SJSA1 (cell line): Measurements from ENCODE around the gene STMN3. TPM values are rescaled to one million over a fixed set of nuclear protein-coding genes. Genes with fewer than 3 reads are reported as not detected.

Source experiments
- DNase-seq, 2 experiments: peaks; one replicate each; pipeline ENCODE4 v3.0.0-alpha.2; 2015 to 2020; ENCODE audit warnings: low spot score in 2 of 2, low read depth in 1 of 2
- H3K27ac ChIP-seq: fragments of 250-450 bp; sonication (Bioruptor Pico); 2 replicates; pipeline ENCODE4 v1.5.1; 2020; ENCODE audit warnings: mild to moderate bottlenecking, moderate library complexity
- H3K27me3 ChIP-seq: fragments of 250-450 bp; sonication (Bioruptor Pico); replicated peaks from 2 replicates; pipeline ENCODE4 v1.5.1; 2020; ENCODE audit warnings: mild to moderate bottlenecking, moderate library complexity
- H3K36me3 ChIP-seq: fragments of 250-450 bp; sonication (Bioruptor Pico); 2 replicates; pipeline ENCODE4 v1.5.1; 2020; ENCODE audit warnings: mild to moderate bottlenecking
- H3K4me1 ChIP-seq: fragments of 250-450 bp; sonication (Bioruptor Pico); replicated peaks from 2 replicates; pipeline ENCODE4 v1.6.1; 2021; ENCODE audit warnings: mild to moderate bottlenecking
- H3K4me3 ChIP-seq: fragments of 250-450 bp; sonication (Bioruptor Pico); 2 replicates; pipeline ENCODE4 v1.5.1; 2020; ENCODE audit warnings: mild to moderate bottlenecking
- H3K9me3 ChIP-seq: fragments of 250-450 bp; sonication (Bioruptor Pico); replicated peaks from 2 replicates; pipeline ENCODE4 v1.5.1; 2020; ENCODE audit warnings: mild to moderate bottlenecking
- total RNA-seq: library from RNA; depleted of rRNA; stranded (reverse); fragments of >200 nt; shearing (Covaris generic); gene quantifications from 2 replicates; pipeline ENCODE4 v1.2.3, GENCODE V29; 2014; rRNA removed

The STMN3 gene
- total RNA-seq, result 1.3 and 4.6 TPM in 2 replicates

- Histone ChIP-seq H3K9me3 (no peaks in the 10 kb centered on the region), H3K27ac (no peak within 1 kb of the TSS), H3K4me3 (peak within 1 kb of the TSS; percentile 29), H3K36me3 (no peaks in the 10 kb centered on the region), H3K4me1 (peaks cover 21% of the 10 kb centered on the region), H3K27me3 (peaks cover 35% of the 10 kb centered on the region)
- peak; percentile 29 to 74 for DNase-seq
Measured at GRCh38 chr20:63653041-63653973, at the start of gene STMN3. Gene STMN3 (minus strand): TSS chr20:63653424. CDS start chr20:63653345, 79 bp downstream.

DNA sequence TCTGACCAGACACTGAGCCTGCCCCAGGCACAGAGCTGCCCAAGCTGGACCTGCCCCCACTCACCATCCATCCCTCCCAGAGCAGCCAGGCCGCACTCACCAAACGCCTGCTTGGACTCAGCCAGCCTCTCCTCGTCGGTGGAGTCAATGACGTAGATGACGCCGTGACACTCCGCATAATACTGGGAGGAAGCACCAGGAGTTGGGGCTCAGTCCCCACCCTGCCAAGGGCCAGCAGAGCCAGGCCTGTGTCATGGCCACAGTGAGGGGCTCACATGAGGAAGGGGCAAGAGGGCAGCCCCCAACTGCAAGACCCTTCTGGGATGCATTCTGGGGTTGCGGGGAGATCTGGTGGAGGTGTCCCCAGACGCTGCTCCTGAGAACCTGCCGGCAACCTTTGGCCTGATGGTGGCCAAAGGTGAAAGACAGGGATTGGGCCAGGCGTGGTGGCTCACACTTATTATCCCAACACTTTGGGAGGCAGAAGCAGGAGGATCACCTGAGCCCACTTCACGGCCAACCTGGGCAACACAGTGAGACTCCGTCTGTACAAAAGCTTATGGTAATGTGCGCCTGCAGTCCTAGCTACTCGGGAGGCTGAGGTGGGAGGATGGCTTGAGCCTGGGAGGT lies 48.9 kb upstream of the STMN3 start:
- no peak for DNase-seq
- peaks cover 74% of the 10 kb centered on the region for H3K36me3 ChIP-seq
- no peak overlapping the region for H3K27ac ChIP-seq
- H3K4me3 ChIP-seq, result no peak overlapping the region
- no peaks in the 10 kb centered on the region for H3K9me3 ChIP-seq
- no peaks in the 10 kb centered on the region for H3K27me3 ChIP-seq
- peaks cover 35% of the 10 kb centered on the region for H3K4me1 ChIP-seq

DNA sequence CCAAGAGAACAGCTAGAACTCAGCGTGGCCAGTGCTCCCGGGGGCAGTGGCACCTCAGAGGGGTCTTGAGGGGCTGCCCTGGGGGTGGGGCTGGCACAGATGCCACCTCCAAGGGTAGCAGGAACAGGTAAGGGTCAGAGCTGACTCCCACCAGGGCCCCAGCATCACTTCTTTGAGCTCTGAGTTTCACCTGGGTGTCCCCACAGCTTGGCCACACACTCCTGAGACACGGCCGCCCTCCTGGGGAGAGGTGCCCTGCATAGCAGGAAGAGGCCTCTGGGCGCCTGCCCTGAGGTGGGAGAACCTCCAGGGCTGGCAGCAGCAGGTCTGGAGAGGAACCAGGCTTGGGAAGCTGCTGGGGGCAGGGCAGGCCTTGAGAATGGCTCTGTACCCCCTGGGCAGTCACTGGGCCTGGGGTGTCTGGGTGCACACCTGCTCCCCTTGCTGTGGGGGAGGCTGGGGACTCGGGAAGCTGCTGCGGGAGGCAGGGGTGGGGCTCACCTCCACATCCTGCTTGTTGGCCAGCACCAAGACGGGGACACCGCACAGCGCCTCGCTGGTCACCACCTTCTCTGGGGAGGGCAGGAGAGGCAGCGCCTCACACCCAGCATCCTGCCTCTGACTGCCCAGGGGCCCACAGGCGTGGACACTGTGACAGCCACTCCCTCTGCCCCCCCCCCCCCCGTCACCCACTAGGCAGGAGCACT lies 48.3 kb upstream of the STMN3 start:
- H3K27ac ChIP-seq, result no peak overlapping the region
- peaks cover 74% of the 10 kb centered on the region for H3K36me3 ChIP-seq
- no peaks in the 10 kb centered on the region for H3K9me3 ChIP-seq

DNA sequence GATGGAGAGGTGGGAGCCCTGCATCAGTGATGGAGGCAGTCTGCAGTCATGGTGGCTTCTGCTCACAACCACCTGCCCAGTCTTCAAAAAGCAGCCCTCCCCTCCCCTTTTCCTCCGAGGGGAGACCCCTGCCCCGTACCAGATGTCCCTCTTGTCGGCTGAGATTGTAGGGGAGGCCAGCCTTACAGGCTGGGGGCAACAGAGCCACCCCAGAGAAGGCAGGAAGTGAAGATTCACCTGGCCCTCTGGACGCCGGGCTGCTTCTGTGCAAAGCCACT lies 47.8 kb upstream of the STMN3 start:
- H3K9me3 ChIP-seq, result no peaks in the 10 kb centered on the region
- DNase-seq, result no peak

More for the DNA sequence above, 48.3 kb upstream of the STMN3 start:
- Histone ChIP-seq H3K4me1 (peaks cover 30% of the 10 kb centered on the region), H3K4me3 (no peak overlapping the region), H3K27me3 (no peaks in the 10 kb centered on the region)
- no peak for DNase-seq

GRCh38 chr20:63700199-63701050 lies 47.2 kb upstream of the STMN3 start:
- Histone ChIP-seq H3K9me3 (no peaks in the 10 kb centered on the region), H3K36me3 (peaks cover 72% of the 10 kb centered on the region), H3K27ac (peak overlapping the region; percentile 92; the same call in 1 of the 2 replicates), H3K4me1 (peaks cover 27% of the 10 kb centered on the region), H3K27me3 (no peaks in the 10 kb centered on the region), H3K4me3 (no peak overlapping the region)
- DNase-seq, result no peak

More for the DNA sequence above, 47.8 kb upstream of the STMN3 start:
- Histone ChIP-seq H3K27me3 (no peaks in the 10 kb centered on the region), H3K4me3 (no peak overlapping the region), H3K4me1 (peaks cover 27% of the 10 kb centered on the region), H3K36me3 (peaks cover 72% of the 10 kb centered on the region), H3K27ac (no peak overlapping the region)

DNA sequence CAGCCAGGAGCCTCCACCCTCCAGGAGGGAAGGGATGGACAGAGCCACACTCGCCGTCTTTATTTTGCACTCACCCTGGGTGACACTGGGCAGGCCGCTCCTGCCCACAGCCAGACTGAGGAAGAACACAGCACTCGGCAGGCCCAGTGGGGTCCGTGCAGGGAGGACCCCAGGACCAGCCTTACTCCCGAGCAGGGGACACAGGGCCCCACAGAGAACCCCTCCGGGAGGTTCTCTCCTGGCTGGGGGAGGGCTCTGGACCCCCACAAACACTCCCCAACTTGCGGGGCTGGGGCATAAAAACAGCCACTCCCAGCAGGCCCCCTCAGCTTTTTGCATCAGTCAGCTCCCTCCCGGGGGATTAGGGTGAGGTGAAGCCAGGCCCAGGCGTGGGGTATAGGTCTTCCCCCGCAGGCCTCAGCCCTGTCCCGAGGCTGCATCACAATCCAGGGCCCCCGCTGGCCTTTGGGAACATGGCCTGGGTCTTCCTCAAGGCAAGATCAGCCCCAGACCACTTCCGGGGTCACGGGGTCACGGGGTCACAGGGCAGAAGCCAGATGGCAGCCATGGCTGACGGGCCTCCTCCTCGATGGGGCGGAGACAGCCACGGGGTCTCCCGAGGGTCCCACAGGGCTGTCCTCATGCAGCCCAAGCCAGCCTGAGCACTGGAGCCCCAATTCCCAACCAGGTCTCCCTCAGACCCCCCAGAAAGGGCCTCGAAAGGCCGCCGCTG lies 46.4 kb upstream of the STMN3 start:
- peak overlapping the region; percentile 92 for H3K27ac ChIP-seq
- no peak overlapping the region for H3K4me3 ChIP-seq
- peaks cover 70% of the 10 kb centered on the region for H3K36me3 ChIP-seq
- no peaks in the 10 kb centered on the region for H3K9me3 ChIP-seq
- H3K27me3 ChIP-seq, result no peaks in the 10 kb centered on the region
- peaks cover 27% of the 10 kb centered on the region for H3K4me1 ChIP-seq
- no peak for DNase-seq

DNA sequence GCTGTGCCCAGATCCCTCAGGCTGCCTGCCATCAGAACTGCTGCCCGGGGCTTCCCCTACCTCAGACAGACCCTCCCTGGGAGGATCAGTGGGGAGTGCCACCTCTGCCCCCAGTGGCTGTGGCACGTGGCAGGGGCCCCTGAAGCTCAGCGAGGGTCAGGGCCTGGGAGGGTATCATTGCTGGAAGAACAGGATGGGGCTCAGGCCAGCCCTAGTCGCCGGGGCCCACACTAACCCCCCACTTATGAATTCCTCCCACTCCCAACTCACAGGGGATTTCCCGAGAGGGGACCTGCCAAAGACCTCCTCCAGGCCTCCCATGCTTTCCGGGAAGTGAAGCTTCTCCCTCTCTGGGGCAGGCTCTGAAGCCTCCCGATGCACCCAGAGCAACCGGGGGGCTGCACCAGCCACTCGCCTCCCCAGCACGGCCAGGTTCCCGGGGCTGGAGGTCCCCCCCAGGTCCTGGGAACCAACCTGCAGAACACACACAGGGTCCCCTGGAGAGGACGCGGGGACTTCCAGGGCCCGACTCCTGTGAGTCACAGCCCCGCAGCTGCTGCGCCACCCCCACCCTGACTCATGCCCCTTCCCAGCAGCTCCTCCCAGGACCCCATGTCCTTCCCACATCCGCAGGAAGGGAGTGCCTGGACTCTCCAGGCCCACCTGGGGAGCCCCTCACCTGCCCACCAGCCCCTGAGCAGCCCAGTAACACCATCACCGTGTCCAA lies 45.7 kb upstream of the STMN3 start:
- H3K27ac ChIP-seq, result peak overlapping the region; percentile 92
- DNase-seq, result peak; percentile 91 to 95
- H3K4me3 ChIP-seq, result no peak overlapping the region
- no peaks in the 10 kb centered on the region for H3K9me3 ChIP-seq
- peaks cover 70% of the 10 kb centered on the region for H3K36me3 ChIP-seq
- peaks cover 27% of the 10 kb centered on the region for H3K4me1 ChIP-seq
- H3K27me3 ChIP-seq, result no peaks in the 10 kb centered on the region

DNA sequence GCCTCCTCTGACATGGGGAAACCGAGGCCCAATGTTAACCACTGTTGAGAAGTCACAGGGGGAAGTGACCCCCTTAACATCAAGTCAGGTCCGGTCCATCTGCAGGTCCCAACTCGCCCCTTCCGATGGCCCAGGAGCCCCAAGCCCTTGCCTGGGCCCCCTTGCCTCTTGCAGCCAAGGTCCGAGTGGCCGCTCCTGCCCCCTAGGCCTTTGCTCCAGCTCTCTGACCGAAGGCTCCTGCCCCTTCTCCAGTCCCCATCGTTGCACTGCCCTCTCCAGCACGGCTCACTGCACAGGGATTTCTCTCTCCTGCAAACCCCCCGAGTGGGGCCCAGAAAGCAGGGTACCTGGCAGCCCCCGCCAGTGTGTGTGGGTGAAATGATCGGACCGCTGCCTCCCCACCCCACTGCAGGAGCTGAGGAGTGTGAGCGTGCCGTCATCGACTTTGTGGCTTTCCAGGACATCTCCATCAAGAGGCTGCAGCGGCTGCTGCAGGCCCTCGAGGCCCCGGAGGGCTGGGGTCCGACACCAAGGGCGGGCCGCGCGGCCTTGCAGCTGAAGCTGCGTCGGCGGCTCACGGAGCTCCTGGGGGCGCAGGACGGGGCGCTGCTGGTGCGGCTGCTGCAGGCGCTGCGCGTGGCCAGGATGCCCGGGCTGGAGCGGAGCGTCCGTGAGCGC lies 44.8 kb upstream of the STMN3 start:
- Histone ChIP-seq H3K4me1 (peaks cover 27% of the 10 kb centered on the region), H3K27ac (no peak overlapping the region), H3K4me3 (no peak overlapping the region), H3K36me3 (peaks cover 67% of the 10 kb centered on the region), H3K27me3 (no peaks in the 10 kb centered on the region), H3K9me3 (no peaks in the 10 kb centered on the region)
- DNase-seq, result no peak

DNA sequence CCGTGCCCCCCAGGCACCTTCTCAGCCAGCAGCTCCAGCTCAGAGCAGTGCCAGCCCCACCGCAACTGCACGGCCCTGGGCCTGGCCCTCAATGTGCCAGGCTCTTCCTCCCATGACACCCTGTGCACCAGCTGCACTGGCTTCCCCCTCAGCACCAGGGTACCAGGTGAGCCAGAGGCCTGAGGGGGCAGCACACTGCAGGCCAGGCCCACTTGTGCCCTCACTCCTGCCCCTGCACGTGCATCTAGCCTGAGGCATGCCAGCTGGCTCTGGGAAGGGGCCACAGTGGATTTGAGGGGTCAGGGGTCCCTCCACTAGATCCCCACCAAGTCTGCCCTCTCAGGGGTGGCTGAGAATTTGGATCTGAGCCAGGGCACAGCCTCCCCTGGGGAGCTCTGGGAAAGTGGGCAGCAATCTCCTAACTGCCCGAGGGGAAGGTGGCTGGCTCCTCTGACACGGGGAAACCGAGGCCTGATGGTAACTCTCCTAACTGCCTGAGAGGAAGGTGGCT lies 44.2 kb upstream of the STMN3 start:
- Histone ChIP-seq H3K4me3 (no peak overlapping the region), H3K27ac (no peak overlapping the region), H3K9me3 (no peaks in the 10 kb centered on the region), H3K4me1 (peaks cover 27% of the 10 kb centered on the region), H3K27me3 (no peaks in the 10 kb centered on the region), H3K36me3 (peaks cover 67% of the 10 kb centered on the region)
- DNase-seq, result no peak

DNA sequence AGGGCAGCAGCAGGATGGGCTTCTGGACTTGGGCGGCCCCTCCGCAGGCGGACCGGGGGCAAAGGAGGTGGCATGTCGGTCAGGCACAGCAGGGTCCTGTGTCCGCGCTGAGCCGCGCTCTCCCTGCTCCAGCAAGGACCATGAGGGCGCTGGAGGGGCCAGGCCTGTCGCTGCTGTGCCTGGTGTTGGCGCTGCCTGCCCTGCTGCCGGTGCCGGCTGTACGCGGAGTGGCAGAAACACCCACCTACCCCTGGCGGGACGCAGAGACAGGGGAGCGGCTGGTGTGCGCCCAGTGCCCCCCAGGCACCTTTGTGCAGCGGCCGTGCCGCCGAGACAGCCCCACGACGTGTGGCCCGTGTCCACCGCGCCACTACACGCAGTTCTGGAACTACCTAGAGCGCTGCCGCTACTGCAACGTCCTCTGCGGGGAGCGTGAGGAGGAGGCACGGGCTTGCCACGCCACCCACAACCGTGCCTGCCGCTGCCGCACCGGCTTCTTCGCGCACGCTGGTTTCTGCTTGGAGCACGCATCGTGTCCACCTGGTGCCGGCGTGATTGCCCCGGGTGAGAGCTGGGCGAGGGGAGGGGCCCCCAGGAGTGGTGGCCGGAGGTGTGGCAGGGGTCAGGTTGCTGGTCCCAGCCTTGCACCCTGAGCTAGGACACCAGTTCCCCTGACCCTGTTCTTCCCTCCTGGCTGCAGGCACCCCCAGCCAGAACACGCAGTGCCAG lies 43.6 kb upstream of the STMN3 start, which contains the start of gene TNFRSF6B:
TNFRSF6B (plus strand) TSS at position 25 of the 729 bp plus-strand sequence; CDS start at position 141, 116 bp downstream.
- H3K4me1 ChIP-seq, result peaks cover 27% of the 10 kb centered on the region
- H3K27me3 ChIP-seq, result no peaks in the 10 kb centered on the region
- no peak for DNase-seq
- H3K9me3 ChIP-seq, result no peaks in the 10 kb centered on the region
- H3K36me3 ChIP-seq, result peaks cover 63% of the 10 kb centered on the region
- no peak within 1 kb of the TSS for H3K27ac ChIP-seq
- no peak within 1 kb of the TSS for H3K4me3 ChIP-seq

DNA sequence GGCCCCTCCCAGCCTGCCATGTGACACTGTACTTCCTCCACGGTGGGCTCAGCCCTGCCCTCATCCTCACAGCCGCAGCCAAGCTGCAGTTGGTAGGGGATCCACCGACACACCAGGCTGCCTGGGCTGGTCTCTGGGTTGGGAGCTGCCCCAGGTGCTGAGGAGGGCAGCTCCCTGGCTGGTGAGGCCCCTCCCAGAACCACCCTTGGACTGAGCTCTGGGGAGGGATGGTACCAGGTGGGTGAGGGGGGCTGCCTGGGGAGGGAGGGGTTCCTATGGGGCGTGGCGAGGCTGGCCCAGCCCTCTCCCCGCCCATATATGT lies 43.0 kb upstream of the STMN3 start:
- Histone ChIP-seq H3K27me3 (no peaks in the 10 kb centered on the region), H3K4me3 (no peak overlapping the region), H3K4me1 (peaks cover 27% of the 10 kb centered on the region), H3K36me3 (peaks cover 67% of the 10 kb centered on the region), H3K9me3 (no peaks in the 10 kb centered on the region), H3K27ac (no peak overlapping the region)
- no peak for DNase-seq
